Hepatocyte (in vitro differentiated cells): ENCODE data around the gene BCKDHB.

Source experiments
- EZH2 ChIP-seq: fragments of 200-600 bp; sonication (generic); IDR thresholded peaks from 2 replicates; pipeline ENCODE4 v1.6.1; 2016; ENCODE audit warnings: antibody characterized with exemption, mild to moderate bottlenecking, borderline replicate concordance
- TF ChIP-seq, protein P1 (sequence below): fragments of 200-600 bp; sonication (generic); IDR thresholded peaks from 2 replicates; pipeline ENCODE4 v1.5.1; 2016; ENCODE audit warnings: antibody characterized with exemption, mild to moderate bottlenecking; ENCODE audit not compliant: poor library complexity

- TF ChIP-seq, protein P1, sequence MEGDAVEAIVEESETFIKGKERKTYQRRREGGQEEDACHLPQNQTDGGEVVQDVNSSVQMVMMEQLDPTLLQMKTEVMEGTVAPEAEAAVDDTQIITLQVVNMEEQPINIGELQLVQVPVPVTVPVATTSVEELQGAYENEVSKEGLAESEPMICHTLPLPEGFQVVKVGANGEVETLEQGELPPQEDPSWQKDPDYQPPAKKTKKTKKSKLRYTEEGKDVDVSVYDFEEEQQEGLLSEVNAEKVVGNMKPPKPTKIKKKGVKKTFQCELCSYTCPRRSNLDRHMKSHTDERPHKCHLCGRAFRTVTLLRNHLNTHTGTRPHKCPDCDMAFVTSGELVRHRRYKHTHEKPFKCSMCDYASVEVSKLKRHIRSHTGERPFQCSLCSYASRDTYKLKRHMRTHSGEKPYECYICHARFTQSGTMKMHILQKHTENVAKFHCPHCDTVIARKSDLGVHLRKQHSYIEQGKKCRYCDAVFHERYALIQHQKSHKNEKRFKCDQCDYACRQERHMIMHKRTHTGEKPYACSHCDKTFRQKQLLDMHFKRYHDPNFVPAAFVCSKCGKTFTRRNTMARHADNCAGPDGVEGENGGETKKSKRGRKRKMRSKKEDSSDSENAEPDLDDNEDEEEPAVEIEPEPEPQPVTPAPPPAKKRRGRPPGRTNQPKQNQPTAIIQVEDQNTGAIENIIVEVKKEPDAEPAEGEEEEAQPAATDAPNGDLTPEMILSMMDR = no peak
- no peak for TF ChIP-seq EZH2
These were observed 157.1 kb downstream of the BCKDHB start for GRCh38 chr6:80263585-80263984.
